ENCODE measurements around the gene DYDC2. TPM values are rescaled to one million over a fixed set of nuclear protein-coding genes. Genes with fewer than 3 reads are reported as not detected.

DYDC2 gene
- total RNA-seq, 1 experiment from 2014 or later: not detected

DNA sequence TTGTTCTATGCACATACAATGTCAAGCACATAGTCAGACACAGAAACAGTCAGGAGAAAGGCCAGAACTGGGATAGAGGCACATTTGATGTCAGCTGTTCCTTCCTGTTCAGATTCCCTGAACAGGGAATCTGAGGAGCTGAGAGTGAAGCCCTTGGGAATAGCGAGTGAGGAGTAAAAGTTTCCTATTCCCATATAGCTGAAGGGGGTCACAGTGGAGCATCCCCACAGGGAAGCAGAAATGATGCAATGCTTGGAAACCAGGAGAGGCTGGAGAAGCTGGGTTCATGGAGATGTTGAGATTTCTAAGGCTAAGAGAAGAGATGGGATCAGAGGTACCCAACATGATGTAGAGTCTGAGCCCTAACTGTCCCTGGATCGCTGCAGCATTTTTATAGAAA lies 40.4 kb downstream of the DYDC2 start:
- intact Hi-C loops (cut with micrococcal nuclease; ENCODE audit: unreplicated experiment) (no loop called here), in situ Hi-C loops (cut with HindIII; ENCODE audit: low pct_unique_long_range_greater_than_20kb, low sequenced_read_pairs) (no loop called here)
- Histone ChIP-seq H3K4me3 (ENCODE audit: low read depth in 2 of 2, low read length in 2 of 2) (no peak overlapping the region), H3K27me3 (ENCODE audit: control insufficient read depth, insufficient read depth, low read length) (no peaks in the 10 kb centered on the region), H3K27ac (ENCODE audit: low read length) (no peak overlapping the region), H3K9me3 (ENCODE audit: control insufficient read depth, insufficient read depth, low read depth, low read length) (no peaks in the 10 kb centered on the region), H3K36me3 (ENCODE audit: control insufficient read depth, insufficient read depth, low read length) (no peaks in the 10 kb centered on the region), H3K4me1 (ENCODE audit: control insufficient read depth, insufficient read depth, low read length) (no peaks in the 10 kb centered on the region)
- no TSS peak for BruUV-seq (replicated peaks)
- CTCF ChIA-PET: no interaction called here
- TF ChIP-seq, protein P1, sequence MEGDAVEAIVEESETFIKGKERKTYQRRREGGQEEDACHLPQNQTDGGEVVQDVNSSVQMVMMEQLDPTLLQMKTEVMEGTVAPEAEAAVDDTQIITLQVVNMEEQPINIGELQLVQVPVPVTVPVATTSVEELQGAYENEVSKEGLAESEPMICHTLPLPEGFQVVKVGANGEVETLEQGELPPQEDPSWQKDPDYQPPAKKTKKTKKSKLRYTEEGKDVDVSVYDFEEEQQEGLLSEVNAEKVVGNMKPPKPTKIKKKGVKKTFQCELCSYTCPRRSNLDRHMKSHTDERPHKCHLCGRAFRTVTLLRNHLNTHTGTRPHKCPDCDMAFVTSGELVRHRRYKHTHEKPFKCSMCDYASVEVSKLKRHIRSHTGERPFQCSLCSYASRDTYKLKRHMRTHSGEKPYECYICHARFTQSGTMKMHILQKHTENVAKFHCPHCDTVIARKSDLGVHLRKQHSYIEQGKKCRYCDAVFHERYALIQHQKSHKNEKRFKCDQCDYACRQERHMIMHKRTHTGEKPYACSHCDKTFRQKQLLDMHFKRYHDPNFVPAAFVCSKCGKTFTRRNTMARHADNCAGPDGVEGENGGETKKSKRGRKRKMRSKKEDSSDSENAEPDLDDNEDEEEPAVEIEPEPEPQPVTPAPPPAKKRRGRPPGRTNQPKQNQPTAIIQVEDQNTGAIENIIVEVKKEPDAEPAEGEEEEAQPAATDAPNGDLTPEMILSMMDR (IDR thresholded peaks at IDR 0.05): no peak
- DNase-seq (ENCODE audit: low read depth, low spot score) (no peak), ATAC-seq (no peak)
- POLR2A ChIA-PET: interaction anchor here (0.6 kb wide), 1 partner anchor 11 kb away, joined by 13 read pairs; no protein-coding TSS in a partner anchor

DNA sequence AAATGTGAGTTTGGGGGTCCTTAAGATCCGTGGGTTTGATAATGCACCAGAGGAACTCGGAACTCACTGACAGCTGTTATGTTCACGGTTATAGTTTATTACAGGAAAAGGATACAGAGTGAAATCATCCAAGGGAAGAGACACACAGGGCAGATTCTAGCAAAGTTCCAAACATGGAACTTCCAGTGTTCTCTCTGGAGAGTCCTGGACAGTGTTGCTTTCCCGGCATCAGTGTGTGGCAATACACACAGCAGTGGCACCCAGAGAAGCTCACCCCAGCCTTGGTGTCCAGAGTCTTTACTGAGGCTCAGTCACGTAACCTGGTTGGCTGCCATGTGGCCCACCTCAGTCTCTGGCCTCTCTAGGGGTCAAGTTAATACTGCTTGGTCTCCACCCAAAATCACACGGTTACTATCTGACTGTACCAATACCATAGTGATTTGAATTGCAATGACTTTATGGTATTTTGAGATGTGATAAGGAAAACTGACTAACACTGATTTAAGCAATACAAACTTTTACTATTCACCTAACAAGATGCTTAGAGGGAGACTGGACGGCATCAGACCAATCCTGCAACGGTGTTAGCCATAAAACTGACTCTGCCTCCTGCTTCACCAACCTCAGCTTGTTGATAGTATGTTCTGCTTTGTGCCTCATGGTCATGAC lies 43.7 kb downstream of the DYDC2 start:
- Histone ChIP-seq H3K36me3 (ENCODE audit: control insufficient read depth, insufficient read depth, low read length) (no peaks in the 10 kb centered on the region), H3K27me3 (ENCODE audit: control insufficient read depth, insufficient read depth, low read length) (no peaks in the 10 kb centered on the region), H3K27ac (ENCODE audit: low read length) (no peak overlapping the region), H3K4me3 (ENCODE audit: low read depth in 2 of 2, low read length in 2 of 2) (no peak overlapping the region), H3K9me3 (ENCODE audit: control insufficient read depth, insufficient read depth, low read depth, low read length) (no peaks in the 10 kb centered on the region), H3K4me1 (ENCODE audit: control insufficient read depth, insufficient read depth, low read length) (no peaks in the 10 kb centered on the region)
- ChIA-PET CTCF (no interaction called here), POLR2A (no interaction called here)
- ATAC-seq (no peak), DNase-seq (ENCODE audit: low read depth, low spot score) (no peak)
- intact Hi-C loops (cut with micrococcal nuclease; ENCODE audit: unreplicated experiment): no loop called here
- no TSS peak for BruUV-seq (replicated peaks)
- TF ChIP-seq, protein P2, sequence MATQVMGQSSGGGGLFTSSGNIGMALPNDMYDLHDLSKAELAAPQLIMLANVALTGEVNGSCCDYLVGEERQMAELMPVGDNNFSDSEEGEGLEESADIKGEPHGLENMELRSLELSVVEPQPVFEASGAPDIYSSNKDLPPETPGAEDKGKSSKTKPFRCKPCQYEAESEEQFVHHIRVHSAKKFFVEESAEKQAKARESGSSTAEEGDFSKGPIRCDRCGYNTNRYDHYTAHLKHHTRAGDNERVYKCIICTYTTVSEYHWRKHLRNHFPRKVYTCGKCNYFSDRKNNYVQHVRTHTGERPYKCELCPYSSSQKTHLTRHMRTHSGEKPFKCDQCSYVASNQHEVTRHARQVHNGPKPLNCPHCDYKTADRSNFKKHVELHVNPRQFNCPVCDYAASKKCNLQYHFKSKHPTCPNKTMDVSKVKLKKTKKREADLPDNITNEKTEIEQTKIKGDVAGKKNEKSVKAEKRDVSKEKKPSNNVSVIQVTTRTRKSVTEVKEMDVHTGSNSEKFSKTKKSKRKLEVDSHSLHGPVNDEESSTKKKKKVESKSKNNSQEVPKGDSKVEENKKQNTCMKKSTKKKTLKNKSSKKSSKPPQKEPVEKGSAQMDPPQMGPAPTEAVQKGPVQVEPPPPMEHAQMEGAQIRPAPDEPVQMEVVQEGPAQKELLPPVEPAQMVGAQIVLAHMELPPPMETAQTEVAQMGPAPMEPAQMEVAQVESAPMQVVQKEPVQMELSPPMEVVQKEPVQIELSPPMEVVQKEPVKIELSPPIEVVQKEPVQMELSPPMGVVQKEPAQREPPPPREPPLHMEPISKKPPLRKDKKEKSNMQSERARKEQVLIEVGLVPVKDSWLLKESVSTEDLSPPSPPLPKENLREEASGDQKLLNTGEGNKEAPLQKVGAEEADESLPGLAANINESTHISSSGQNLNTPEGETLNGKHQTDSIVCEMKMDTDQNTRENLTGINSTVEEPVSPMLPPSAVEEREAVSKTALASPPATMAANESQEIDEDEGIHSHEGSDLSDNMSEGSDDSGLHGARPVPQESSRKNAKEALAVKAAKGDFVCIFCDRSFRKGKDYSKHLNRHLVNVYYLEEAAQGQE (IDR thresholded peaks at IDR 0.05; ENCODE audit: insufficient read depth in 1 of 2, low read depth in 2 of 2, low read length in 1 of 2): no peak
- TF ChIP-seq POLR2AphosphoS5 (IDR thresholded peaks at IDR 0.05; ENCODE audit: low read depth, low read length) (no peak), SIN3A (IDR thresholded peaks at IDR 0.05; ENCODE audit: borderline replicate concordance, insufficient read depth, low read depth, low read length) (no peak), TCF7L2 (IDR thresholded peaks at IDR 0.05; ENCODE audit: low read depth, low read length) (no peak)
- TF ChIP-seq, protein P1 (IDR thresholded peaks at IDR 0.05): no peak
- in situ Hi-C loops (cut with HindIII; ENCODE audit: low pct_unique_long_range_greater_than_20kb, low sequenced_read_pairs): no loop called here
